H1 (cell line): ENCODE data around the gene FMOD. TPM values are rescaled to one million over a fixed set of nuclear protein-coding genes. Genes with fewer than 3 reads are reported as not detected.
A peak's percentile ranks its signal among the peaks of the same experiment; 100 is the strongest.

ENCODE experiments used
- NRF1 ChIP-seq: IDR thresholded peaks from 2 replicates; pipeline ENCODE4 v1.6.1; 2011; ENCODE audit warnings: mild to moderate bottlenecking, low read depth, low read length, improper control_type of control experiment
- RAD21 ChIP-seq, 2 experiments: IDR thresholded peaks in 1 of 2; conservative IDR thresholded peaks in 1 of 2; 2 replicates each; pipeline ENCODE4 v1.6.1; 2011; ENCODE audit warnings: low read depth in 2 of 2, low read length in 2 of 2, improper control_type of control experiment in 1 of 2, inconsistent platforms in 1 of 2, mild to moderate bottlenecking in 1 of 2, moderate library complexity in 1 of 2
- TEAD4 ChIP-seq: IDR thresholded peaks from 2 replicates; pipeline ENCODE4 v1.6.1; 2012; ENCODE audit warnings: low read depth, low read length, inconsistent platforms, mixed read lengths
- YY1 ChIP-seq: IDR thresholded peaks from 2 replicates; pipeline ENCODE4 v1.6.1; 2011; ENCODE audit warnings: low read depth, mild to moderate bottlenecking, low read length
- polyA plus RNA-seq, 7 experiments: library from polyadenylated mRNA; depleted of rRNA in 3 of 7; stranded (reverse) in 5 of 7; unstranded in 2 of 7; fragments of >200 nt in 5 of 7; fragments of 200-250 nt in 2 of 7; gene quantifications; 1 replicate in 5 of 7; 2 replicates in 1 of 7; 4 replicates in 1 of 7; pipeline versions ENCODE4 v1.2.1 to v1.2.3, GENCODE V29; 2011 to 2013; ENCODE audit warnings: missing spikeins in 2 of 7, mixed read lengths in 2 of 7
- total RNA-seq: library from RNA; stranded (reverse); fragmentation: NEBNext Ultra II Directional; extraction: Animal tissue kit (Norgen Biotek cat#: 25700); gene quantifications from 2 replicates; pipeline ENCODE4 v1.2.1, GENCODE V29; 2021

The FMOD gene
- total and polyA plus RNA-seq, 2 of the 8 experiments (the other 6 are each of a cell fraction or from before 2014, with no cell fraction given): 0.17 to 0.32 TPM

DNA sequence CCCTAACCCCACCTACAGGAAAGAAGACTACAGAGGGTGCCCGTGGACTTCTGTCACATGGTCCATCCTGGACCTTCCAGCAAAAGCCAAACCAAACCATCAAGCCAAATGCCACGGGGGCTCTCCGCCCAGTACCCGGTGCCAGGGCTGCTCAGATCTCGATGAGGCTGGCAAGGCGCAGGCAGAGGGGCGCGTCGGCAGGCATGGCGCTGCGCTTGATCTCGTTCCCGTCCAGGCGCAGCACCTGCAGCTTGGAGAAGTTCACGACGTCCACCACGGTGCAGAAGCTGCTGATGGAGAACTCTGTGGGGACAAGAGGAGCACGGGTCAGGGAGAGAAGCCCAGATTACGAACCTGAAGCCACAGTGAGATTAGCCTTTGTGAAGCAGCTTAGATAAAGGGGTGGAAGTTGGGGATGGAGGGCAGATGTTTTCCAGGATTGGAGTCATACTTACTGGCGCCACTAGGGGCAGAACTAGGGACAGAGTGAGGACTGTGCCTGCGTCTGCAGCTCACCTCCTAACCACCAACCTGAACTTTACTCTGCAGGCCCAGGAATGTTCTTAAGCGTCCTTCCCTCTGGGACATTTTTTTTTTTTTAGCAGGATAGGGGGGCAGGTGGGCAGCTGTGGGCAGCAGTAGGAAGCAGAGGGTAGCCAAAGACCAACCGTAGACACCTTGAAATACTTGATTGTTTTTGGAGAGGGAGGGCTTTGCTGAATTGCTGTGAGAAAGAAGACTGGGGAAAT, 8.6 kb downstream of the FMOD start (continued):
- peak; percentile 87 for TF ChIP-seq TEAD4
- peak; percentile 50; the same call in 1 of the 2 replicates for TF ChIP-seq YY1
- peak; percentile 64 to 75 for TF ChIP-seq RAD21 (IDR thresholded peaks at IDR 0.05 in 1 of 2, conservative IDR thresholded peaks at IDR 0.05 in 1 of 2; ENCODE audit: low read depth in 2 of 2, low read length in 2 of 2)
- TF ChIP-seq NRF1: no peak
